DMS79 (cell line): ENCODE results near the gene ENDOD1.
A peak's percentile ranks its signal among the peaks of the same experiment; 100 is the strongest.

ENCODE experiments used
- DNase-seq: peaks from one replicate; lab custom pipeline; 2025; lab: John Stamatoyannopoulos, UW

Gene ENDOD1

GRCh38 chr11:95144313-95145235 lies 54.9 kb downstream of the ENDOD1 start:
- DNase-seq: no peak

- DNase-seq: peak; percentile 25
Measured at GRCh38 chr11:95145430-95146060, 55.9 kb downstream of the ENDOD1 start.

- peak; percentile 17 for DNase-seq
Measured at GRCh38 chr11:95147364-95147905, 57.8 kb downstream of the ENDOD1 start.

GRCh38 chr11:95148406-95148805 lies 58.8 kb downstream of the ENDOD1 start:
- no peak for DNase-seq

DNA sequence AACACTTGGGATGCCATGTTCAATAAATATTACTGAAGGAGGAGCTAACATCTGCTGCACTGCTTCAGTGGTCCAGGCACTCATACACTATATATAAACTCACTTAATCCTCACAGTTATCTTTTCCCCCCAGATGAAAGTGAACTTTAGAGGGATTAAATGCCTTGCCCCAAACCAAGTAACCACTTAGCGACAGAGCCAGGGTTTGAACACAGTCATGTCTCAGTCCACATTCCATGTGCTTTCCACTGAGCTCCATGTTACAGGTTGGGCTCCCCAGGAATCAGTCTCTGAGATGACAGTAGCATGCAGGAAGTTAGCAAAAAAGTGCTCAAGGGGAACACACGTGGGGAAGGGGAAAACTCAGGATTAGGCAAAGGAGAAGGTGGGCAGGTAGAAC lies 59.3 kb downstream of the ENDOD1 start:
- no peak for DNase-seq

GRCh38 chr11:95149651-95150364 lies 60.2 kb downstream of the ENDOD1 start:
- DNase-seq: peak; percentile 68

DNA sequence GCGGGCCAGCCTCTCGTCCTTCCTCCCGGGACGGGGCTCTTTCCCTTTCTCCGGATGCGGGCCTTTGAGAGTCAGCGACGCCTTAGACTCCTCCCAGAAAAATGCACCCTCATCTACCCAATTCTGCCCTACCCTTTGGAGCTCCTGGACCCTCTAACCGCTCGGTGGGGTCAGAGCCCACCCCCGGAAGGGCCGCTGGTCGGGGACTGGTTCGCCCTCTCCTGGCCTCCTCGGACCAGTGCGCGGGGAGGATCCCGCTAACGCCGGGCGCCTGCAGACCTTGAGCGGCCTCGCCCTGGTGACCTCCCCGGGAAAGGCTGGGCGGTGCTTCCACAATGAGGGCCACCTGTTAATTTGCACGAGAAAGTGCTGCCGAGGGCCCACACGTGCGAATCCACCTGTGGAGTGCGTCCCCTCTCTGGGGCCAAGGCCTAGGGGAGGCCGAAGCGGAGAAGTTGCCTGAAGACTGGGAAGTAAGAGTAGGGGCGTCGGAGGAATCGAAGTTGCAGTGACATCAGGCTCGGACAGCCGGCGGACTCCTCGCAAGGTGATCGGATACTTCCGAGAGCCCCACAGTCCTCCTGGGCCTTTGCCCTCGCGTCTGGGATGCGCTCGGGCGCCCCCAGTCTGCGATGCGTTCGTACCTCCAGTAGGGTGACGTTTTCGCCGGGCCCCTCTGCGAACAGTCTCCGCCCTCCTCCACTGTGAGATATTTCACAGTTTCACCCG lies 61.5 kb downstream of the ENDOD1 start:
- DNase-seq: peak; percentile 88

- no peak for DNase-seq
Measured at GRCh38 chr11:95152876-95153856, 63.5 kb downstream of the ENDOD1 start.

DNA sequence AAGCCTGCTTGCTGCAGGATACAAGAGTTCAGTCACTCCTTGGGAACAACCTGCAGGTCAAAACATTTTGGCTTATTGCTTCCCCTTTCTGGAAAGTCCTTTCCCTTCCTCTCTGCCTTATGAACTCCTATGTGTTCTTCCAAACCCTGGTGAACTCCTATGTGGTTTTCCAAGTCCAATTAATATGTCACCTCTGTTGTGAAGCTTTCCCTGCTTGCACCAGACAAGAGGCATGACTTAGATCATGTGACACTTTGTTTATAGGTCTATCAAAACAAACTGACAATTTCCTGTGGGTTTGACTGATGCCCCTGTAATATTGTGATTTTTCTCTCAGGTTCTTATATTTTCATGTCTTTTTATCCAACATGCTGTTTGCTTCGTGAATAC lies 64.2 kb downstream of the ENDOD1 start:
- DNase-seq: no peak

DNA sequence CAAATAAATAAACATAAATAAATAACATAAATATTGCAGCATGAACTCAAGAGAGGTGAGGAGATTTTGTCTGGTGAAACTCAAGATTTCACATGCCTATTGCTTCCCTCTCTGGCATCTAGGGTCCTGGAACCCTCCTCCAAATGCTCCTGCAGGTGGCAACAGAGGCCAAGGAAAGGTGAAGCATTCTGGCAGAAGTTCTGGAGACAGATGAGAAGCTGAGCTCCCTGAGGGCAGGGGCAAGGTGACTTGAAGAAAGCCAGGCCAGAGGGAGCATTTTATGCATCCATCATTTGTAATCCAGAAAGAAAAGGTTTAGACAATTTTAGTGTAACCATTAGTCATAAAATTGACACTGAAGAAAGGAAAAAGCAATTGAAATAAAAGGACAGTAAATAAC lies 64.9 kb downstream of the ENDOD1 start:
- peak; percentile 42 for DNase-seq

- no peak for DNase-seq
Measured at GRCh38 chr11:95155385-95155784, 65.7 kb downstream of the ENDOD1 start.

GRCh38 chr11:95156133-95156721 lies 66.6 kb downstream of the ENDOD1 start:
- DNase-seq: no peak

DNA sequence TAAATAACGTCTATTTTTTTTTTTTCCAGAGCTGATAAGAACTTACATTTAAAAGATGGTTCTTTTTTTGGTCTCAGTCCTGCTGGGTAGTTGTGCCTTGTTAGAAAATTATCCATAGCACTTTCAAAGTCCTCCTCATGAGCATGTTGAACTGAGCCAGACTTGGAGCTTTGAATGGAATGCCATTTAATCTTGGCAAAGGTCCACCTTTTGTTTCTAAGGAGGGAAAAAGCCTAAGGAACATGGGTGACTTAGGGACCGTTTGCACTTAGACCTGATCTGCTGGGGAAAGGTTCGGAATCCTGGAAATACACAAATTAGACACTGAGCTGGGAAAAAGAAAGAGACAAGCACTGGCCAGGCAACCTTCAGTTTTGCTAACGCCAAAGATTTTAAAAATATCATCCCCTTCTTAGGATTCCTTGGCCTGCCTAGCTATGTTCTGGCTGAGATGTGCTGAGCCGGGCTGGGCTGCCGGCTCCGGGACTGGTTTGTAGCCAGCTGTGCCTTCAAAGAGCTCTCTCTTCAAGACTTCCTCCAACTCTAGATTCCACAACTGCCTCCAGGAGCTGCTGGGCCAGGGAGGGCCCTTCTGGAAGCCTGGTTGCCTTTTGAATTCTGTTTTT lies 67.4 kb downstream of the ENDOD1 start:
- peak; percentile 39 for DNase-seq

DNA sequence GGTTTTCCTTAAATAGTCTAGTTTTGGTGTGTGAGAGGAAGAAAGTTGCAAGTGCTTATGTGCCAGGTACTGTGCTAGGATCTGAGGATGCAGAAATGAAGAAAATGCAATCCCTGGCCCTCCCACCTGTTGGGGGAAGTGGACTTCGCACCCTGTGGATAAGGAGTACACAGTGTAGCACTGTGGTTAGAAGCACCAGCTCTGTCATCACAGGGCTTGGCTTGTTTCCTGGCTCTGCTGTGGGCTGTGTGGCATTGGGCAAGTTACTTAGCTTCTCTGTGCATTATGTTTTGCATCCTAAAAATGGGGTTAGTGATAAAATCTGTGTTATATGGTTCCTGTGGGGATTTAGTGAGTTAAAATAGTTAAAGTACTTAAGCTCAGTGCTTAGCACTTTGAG lies 68.2 kb downstream of the ENDOD1 start:
- no peak for DNase-seq

DNA sequence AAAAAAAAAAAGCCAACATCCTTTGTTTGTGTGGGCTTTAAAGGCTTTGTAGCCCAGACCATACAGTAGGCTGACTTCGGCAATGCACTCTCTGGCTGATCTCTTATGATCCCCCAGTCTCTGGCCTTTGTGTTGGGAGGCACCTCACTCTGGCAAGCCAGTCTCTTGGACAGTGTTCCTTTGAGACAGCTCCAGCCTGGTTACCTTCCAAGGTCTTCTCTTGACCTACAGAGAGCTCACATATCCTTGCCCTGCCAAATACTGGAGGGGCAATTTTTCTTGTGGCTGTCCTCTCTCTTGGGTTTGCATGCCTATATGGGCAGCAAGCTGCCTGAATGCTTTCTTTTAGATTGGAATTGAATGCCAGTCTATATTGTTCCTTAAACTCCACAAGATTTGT lies 71.6 kb downstream of the ENDOD1 start:
- no peak for DNase-seq

DNA sequence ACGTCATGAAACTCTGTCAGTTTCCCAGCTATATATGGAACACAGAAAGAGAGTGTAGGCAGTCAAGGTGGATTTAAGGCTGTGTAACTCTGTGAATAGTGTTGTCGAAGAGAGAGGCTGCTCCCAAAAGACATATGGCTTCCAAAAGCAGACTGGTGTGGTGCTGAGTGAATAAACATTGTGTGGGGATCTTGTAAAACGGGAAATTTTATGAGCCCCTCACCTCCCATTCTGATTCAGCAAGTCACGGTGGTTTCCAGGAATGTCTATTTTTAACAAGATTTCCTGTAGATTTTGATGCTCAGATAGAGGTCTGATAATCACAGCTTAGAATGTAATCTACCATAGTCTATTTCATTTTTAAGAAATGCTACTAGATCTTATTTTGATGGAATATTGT lies 73.5 kb downstream of the ENDOD1 start:
- DNase-seq: no peak

- no peak for DNase-seq
Measured at GRCh38 chr11:95165638-95166037, 76.0 kb downstream of the ENDOD1 start.

GRCh38 chr11:95166781-95167180 lies 77.1 kb downstream of the ENDOD1 start:
- DNase-seq: no peak

DNA sequence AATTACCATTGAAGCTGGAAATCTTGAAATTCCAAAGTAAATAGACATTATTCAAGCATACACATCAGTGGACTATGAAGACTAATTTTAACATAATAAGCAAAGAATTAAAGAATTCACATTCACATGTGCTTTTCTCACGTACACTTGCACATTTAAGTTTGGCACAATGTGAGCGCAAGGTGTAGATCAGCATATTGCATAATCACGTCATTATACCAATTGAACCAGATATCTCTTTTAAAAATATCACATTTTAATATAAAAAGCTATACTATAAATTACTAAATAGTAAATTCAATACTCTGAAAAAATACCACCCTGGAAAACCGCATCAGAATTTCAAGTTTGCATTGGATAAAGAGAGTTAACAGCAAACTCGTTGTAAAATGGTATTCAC lies 80.6 kb downstream of the ENDOD1 start:
- no peak for DNase-seq
